HG03159 (cell line): ENCODE results near the gene PRKCZ.

Source experiments
- ATAC-seq: cut with Tn5 transposase; IDR thresholded peaks from one replicate; pipeline ENCODE4 v1.9.1; 2021; ENCODE audit warnings: mild to moderate bottlenecking, moderate library complexity; ENCODE audit not compliant: unreplicated experiment

The PRKCZ gene

GRCh38 chr1:2186901-2187300, 136.7 kb downstream of the PRKCZ start:
- no peak for ATAC-seq

GRCh38 chr1:2187619-2188018, 137.4 kb downstream of the PRKCZ start:
- no peak for ATAC-seq

GRCh38 chr1:2188336-2188735, 138.1 kb downstream of the PRKCZ start:
- ATAC-seq = no peak

GRCh38 chr1:2189459-2190425, 139.5 kb downstream of the PRKCZ start:
- ATAC-seq = no peak

GRCh38 chr1:2190491-2190976, 140.3 kb downstream of the PRKCZ start:
- ATAC-seq = no peak

- ATAC-seq = no peak
Measured at GRCh38 chr1:2192031-2192995, 142.1 kb downstream of the PRKCZ start.

- no peak for ATAC-seq
Measured at GRCh38 chr1:2193514-2194281, 143.5 kb downstream of the PRKCZ start.

- ATAC-seq = peak; percentile 56
Measured at GRCh38 chr1:2194319-2194897, 144.2 kb downstream of the PRKCZ start, which contains the start of gene FAAP20. Gene FAAP20 (minus strand): TSS chr1:2194772. CDS start chr1:2194749, 23 bp downstream.

GRCh38 chr1:2194898-2195673, 144.9 kb downstream of the PRKCZ start:
- ATAC-seq = peak; percentile 65

GRCh38 chr1:2195785-2196184, 145.6 kb downstream of the PRKCZ start:
- no peak for ATAC-seq

- ATAC-seq = no peak
Measured at GRCh38 chr1:2196901-2197638, 146.9 kb downstream of the PRKCZ start.

GRCh38 chr1:2197707-2198165, 147.5 kb downstream of the PRKCZ start:
- no peak for ATAC-seq

GRCh38 chr1:2198571-2198970, 148.4 kb downstream of the PRKCZ start:
- no peak for ATAC-seq

- ATAC-seq = no peak
Measured at GRCh38 chr1:2199042-2199810, 149.0 kb downstream of the PRKCZ start.

GRCh38 chr1:2200308-2200943, 150.2 kb downstream of the PRKCZ start:
- no peak for ATAC-seq

GRCh38 chr1:2201062-2201461, 150.9 kb downstream of the PRKCZ start:
- no peak for ATAC-seq

GRCh38 chr1:2202008-2202575, 151.9 kb downstream of the PRKCZ start:
- ATAC-seq = no peak
